ENCODE measurements around the gene NUP214. TPM values are rescaled to one million over a fixed set of nuclear protein-coding genes. Genes with fewer than 3 reads are reported as not detected.

The NUP214 gene
- polyA plus RNA-seq, 1 of the 3 experiments (the other 2 are of a cell fraction) = 8.0 TPM

DNA sequence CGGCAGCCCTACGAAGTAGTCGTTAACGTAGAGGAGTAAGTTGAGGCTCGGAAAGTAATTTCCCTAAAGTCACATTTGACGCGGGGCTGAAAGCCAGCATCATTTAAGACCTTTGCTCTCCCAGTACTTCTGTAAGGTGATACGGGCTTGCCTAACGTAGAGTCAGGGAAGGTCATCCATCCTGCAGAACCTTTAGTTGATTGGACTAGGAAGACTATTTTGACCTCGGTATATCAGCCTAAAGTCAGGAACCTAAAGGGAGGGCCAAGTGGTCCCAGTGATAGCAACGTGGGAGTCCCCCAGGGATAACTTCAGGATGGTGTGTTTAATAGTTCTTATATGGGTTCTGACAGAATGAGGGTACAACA, 657 bp downstream of the NUP214 start:
- Histone ChIP-seq H4K20me1 (ENCODE audit: insufficient read depth) (no peaks in the 10 kb centered on the region), H3K27me3 (ENCODE audit: insufficient read depth) (no peaks in the 10 kb centered on the region), H3K9me3 (no peaks in the 10 kb centered on the region), H3K4me2 (peak overlapping the region; percentile 93), H3K4me3 (ENCODE audit: low read depth in 2 of 2, low read length in 1 of 2) (peak overlapping the region; percentile 85 to 92), H2AFZ (ENCODE audit: low read depth) (peak overlapping the region; percentile 54), H3K4me1 (ENCODE audit: control insufficient read depth in 1 of 2, insufficient read depth in 2 of 2, low read depth in 1 of 2, low read length in 1 of 2) (peaks cover 10% of the 10 kb centered on the region in 2 experiments; a peak in 2 of 4 replicates), H3F3A (replicated peaks; ENCODE audit: insufficient read depth) (peaks cover 10% of the 10 kb centered on the region), H3K79me2 (ENCODE audit: insufficient read depth) (peaks cover 46% of the 10 kb centered on the region), H3K27ac (ENCODE audit: low read depth in 2 of 2, low read length in 1 of 2) (peak overlapping the region; percentile 60 to 66; a peak in 2 of 4 replicates), H3K36me3 (replicated peaks in 1 of 2; ENCODE audit: control insufficient read depth in 1 of 2, insufficient read depth in 2 of 2, low read length in 1 of 2) (peaks cover 27 to 40% of the 10 kb centered on the region in 2 experiments), H3K9ac (peak overlapping the region; percentile 84), H3K9me2 (no peaks in the 10 kb centered on the region)
- TF ChIP-seq MEF2A (IDR thresholded peaks at IDR 0.05; ENCODE audit: borderline replicate concordance, low read depth) (no peak), RXRA (IDR thresholded peaks at IDR 0.05; ENCODE audit: borderline replicate concordance, low read depth) (no peak), NFIC (IDR thresholded peaks at IDR 0.05; ENCODE audit: borderline replicate concordance) (no peak), NRF1 (IDR thresholded peaks at IDR 0.05; ENCODE audit: low read depth, low read length) (no peak), EZH2phosphoT487 (IDR thresholded peaks at IDR 0.05; ENCODE audit: borderline replicate concordance, low read depth) (no peak), YY1 (IDR thresholded peaks at IDR 0.05; ENCODE audit: low read depth) (no peak)
- TF ChIP-seq, protein P1, sequence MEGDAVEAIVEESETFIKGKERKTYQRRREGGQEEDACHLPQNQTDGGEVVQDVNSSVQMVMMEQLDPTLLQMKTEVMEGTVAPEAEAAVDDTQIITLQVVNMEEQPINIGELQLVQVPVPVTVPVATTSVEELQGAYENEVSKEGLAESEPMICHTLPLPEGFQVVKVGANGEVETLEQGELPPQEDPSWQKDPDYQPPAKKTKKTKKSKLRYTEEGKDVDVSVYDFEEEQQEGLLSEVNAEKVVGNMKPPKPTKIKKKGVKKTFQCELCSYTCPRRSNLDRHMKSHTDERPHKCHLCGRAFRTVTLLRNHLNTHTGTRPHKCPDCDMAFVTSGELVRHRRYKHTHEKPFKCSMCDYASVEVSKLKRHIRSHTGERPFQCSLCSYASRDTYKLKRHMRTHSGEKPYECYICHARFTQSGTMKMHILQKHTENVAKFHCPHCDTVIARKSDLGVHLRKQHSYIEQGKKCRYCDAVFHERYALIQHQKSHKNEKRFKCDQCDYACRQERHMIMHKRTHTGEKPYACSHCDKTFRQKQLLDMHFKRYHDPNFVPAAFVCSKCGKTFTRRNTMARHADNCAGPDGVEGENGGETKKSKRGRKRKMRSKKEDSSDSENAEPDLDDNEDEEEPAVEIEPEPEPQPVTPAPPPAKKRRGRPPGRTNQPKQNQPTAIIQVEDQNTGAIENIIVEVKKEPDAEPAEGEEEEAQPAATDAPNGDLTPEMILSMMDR (IDR thresholded peaks at IDR 0.05) = no peak
- POLR2A ChIA-PET = interaction anchor here (1.0 to 1.4 kb wide), 4 partner anchors 26 to 247 kb away, joined by 3 to 13 read pairs (median 5); no protein-coding TSS in a partner anchor
- CTCF ChIA-PET = interaction anchor here (2.1 kb wide), 2 partner anchors 17 to 68 kb away, joined by 5 to 8 read pairs; no protein-coding TSS in a partner anchor
- 3% methylated on average over 11 of the region's 11 CpGs for WGBS (ENCODE audit: low lambda C conversion rate)
- no peak for DNase-seq

DNA sequence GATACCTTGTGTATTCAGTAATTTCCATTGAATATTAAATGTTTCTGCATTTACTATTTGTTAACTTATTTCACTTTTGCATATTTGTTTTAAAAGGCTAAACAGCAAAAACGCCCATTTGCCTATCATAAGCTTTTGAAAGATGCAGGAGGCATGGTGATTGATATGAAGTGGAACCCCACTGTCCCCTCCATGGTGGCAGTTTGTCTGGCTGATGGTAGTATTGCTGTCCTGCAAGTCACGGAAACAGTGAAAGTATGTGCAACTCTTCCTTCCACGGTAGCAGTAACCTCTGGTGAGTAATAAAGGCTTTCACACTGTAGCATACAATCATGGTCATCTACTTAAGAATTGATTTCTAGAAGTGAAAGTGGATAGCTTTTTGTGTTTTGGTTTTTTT, 3.8 kb downstream of the NUP214 start:
- Histone ChIP-seq H3K27me3 (ENCODE audit: insufficient read depth) (no peaks in the 10 kb centered on the region), H3K79me2 (ENCODE audit: insufficient read depth) (peaks cover 50% of the 10 kb centered on the region), H3K9me2 (no peaks in the 10 kb centered on the region), H3F3A (replicated peaks; ENCODE audit: insufficient read depth) (peaks cover 10% of the 10 kb centered on the region), H3K9me3 (no peaks in the 10 kb centered on the region), H2AFZ (ENCODE audit: low read depth) (no peak overlapping the region), H3K4me1 (ENCODE audit: control insufficient read depth in 1 of 2, insufficient read depth in 2 of 2, low read depth in 1 of 2, low read length in 1 of 2) (peaks cover 10% of the 10 kb centered on the region in 2 experiments; a peak in 2 of 4 replicates), H3K4me2 (no peak overlapping the region), H3K27ac (ENCODE audit: low read depth in 2 of 2, low read length in 1 of 2) (no peak overlapping the region), H4K20me1 (ENCODE audit: insufficient read depth) (no peaks in the 10 kb centered on the region), H3K36me3 (replicated peaks in 1 of 2; ENCODE audit: control insufficient read depth in 1 of 2, insufficient read depth in 2 of 2, low read length in 1 of 2) (peaks cover 48 to 58% of the 10 kb centered on the region in 2 experiments), H3K9ac (no peak overlapping the region), H3K4me3 (ENCODE audit: low read depth in 2 of 2, low read length in 1 of 2) (no peak overlapping the region)
- ChIA-PET POLR2A (no interaction called here), CTCF (no interaction called here)
- 77% methylated on average over 3 of the region's 3 CpGs for WGBS (ENCODE audit: low lambda C conversion rate)
- DNase-seq = no peak
- TF ChIP-seq FOSL2 (IDR thresholded peaks at IDR 0.05; ENCODE audit: borderline replicate concordance, low read depth) = no peak
- no peak for TF ChIP-seq POLR2AphosphoS5 (IDR thresholded peaks at IDR 0.05; ENCODE audit: low read depth, low read length)
- TF ChIP-seq RCOR1 (IDR thresholded peaks at IDR 0.05; ENCODE audit: low read length) = no peak
- TF ChIP-seq TCF12 (IDR thresholded peaks at IDR 0.05) = no peak
- no peak for TF ChIP-seq TAF1 (IDR thresholded peaks at IDR 0.05; ENCODE audit: borderline replicate concordance, low read depth, low read length)
- no peak for TF ChIP-seq NRF1 (IDR thresholded peaks at IDR 0.05; ENCODE audit: low read depth, low read length)
- no peak for TF ChIP-seq YY1 (IDR thresholded peaks at IDR 0.05; ENCODE audit: low read depth)
- TF ChIP-seq, protein P2, sequence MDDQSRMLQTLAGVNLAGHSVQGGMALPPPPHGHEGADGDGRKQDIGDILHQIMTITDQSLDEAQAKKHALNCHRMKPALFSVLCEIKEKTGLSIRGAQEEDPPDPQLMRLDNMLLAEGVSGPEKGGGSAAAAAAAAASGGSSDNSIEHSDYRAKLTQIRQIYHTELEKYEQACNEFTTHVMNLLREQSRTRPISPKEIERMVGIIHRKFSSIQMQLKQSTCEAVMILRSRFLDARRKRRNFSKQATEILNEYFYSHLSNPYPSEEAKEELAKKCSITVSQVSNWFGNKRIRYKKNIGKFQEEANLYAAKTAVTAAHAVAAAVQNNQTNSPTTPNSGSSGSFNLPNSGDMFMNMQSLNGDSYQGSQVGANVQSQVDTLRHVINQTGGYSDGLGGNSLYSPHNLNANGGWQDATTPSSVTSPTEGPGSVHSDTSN (IDR thresholded peaks at IDR 0.05) = no peak
- TF ChIP-seq CHD2 (IDR thresholded peaks at IDR 0.05; ENCODE audit: low read length, partially characterized antibody) = no peak
- no peak for TF ChIP-seq FOXJ3 (CRISPR knock-in tag; IDR thresholded peaks at IDR 0.05)
- no peak for TF ChIP-seq EZH2phosphoT487 (IDR thresholded peaks at IDR 0.05; ENCODE audit: borderline replicate concordance, low read depth)
- TF ChIP-seq, protein P3, sequence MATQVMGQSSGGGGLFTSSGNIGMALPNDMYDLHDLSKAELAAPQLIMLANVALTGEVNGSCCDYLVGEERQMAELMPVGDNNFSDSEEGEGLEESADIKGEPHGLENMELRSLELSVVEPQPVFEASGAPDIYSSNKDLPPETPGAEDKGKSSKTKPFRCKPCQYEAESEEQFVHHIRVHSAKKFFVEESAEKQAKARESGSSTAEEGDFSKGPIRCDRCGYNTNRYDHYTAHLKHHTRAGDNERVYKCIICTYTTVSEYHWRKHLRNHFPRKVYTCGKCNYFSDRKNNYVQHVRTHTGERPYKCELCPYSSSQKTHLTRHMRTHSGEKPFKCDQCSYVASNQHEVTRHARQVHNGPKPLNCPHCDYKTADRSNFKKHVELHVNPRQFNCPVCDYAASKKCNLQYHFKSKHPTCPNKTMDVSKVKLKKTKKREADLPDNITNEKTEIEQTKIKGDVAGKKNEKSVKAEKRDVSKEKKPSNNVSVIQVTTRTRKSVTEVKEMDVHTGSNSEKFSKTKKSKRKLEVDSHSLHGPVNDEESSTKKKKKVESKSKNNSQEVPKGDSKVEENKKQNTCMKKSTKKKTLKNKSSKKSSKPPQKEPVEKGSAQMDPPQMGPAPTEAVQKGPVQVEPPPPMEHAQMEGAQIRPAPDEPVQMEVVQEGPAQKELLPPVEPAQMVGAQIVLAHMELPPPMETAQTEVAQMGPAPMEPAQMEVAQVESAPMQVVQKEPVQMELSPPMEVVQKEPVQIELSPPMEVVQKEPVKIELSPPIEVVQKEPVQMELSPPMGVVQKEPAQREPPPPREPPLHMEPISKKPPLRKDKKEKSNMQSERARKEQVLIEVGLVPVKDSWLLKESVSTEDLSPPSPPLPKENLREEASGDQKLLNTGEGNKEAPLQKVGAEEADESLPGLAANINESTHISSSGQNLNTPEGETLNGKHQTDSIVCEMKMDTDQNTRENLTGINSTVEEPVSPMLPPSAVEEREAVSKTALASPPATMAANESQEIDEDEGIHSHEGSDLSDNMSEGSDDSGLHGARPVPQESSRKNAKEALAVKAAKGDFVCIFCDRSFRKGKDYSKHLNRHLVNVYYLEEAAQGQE (IDR thresholded peaks at IDR 0.05; ENCODE audit: low read depth, low read length) = no peak
- TF ChIP-seq, protein P4, sequence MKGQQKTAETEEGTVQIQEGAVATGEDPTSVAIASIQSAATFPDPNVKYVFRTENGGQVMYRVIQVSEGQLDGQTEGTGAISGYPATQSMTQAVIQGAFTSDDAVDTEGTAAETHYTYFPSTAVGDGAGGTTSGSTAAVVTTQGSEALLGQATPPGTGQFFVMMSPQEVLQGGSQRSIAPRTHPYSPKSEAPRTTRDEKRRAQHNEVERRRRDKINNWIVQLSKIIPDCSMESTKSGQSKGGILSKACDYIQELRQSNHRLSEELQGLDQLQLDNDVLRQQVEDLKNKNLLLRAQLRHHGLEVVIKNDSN (IDR thresholded peaks at IDR 0.05; ENCODE audit: borderline replicate concordance, low read depth) = no peak
- TF ChIP-seq SIN3A (IDR thresholded peaks at IDR 0.05; ENCODE audit: borderline replicate concordance, low read depth, low read length) = no peak
- TF ChIP-seq, protein P5, sequence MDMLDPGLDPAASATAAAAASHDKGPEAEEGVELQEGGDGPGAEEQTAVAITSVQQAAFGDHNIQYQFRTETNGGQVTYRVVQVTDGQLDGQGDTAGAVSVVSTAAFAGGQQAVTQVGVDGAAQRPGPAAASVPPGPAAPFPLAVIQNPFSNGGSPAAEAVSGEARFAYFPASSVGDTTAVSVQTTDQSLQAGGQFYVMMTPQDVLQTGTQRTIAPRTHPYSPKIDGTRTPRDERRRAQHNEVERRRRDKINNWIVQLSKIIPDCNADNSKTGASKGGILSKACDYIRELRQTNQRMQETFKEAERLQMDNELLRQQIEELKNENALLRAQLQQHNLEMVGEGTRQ (IDR thresholded peaks at IDR 0.05; ENCODE audit: borderline replicate concordance, low read depth, low read length) = no peak
- TF ChIP-seq SMC3 (IDR thresholded peaks at IDR 0.05; ENCODE audit: low read depth, low read length) = no peak

All from SK-N-SH (cell line).